PFSK-1 (cell line): ENCODE results near the gene TEPSIN.

Source experiments
- FOXP2 ChIP-seq: optimal IDR thresholded peaks from 2 replicates; pipeline ENCODE3; 2011; ENCODE audit warnings: borderline replicate concordance, control low read depth, inconsistent platforms; ENCODE audit not compliant: insufficient read depth; ENCODE audit errors: extremely low read length, extremely low read depth
- POLR2AphosphoS5 ChIP-seq: IDR thresholded peaks from 2 replicates; pipeline ENCODE4 v1.6.1; 2012; ENCODE audit warnings: low read depth, mild to moderate bottlenecking, control low read depth, low read length, moderate library complexity
- SIN3A ChIP-seq: IDR thresholded peaks from 2 replicates; pipeline ENCODE4 v1.6.1; 2012; ENCODE audit warnings: mild to moderate bottlenecking, low read length, moderate library complexity, borderline replicate concordance; ENCODE audit not compliant: insufficient read depth
- TAF1 ChIP-seq: IDR thresholded peaks from 2 replicates; pipeline ENCODE4 v1.6.1; 2012; ENCODE audit warnings: low read length, control low read depth, borderline replicate concordance; ENCODE audit not compliant: insufficient read depth
- TF ChIP-seq, protein P1 (sequence below), 2 experiments: IDR thresholded peaks; 2 replicates each; pipeline versions ENCODE4 v1.6.1 to v1.8.0; 2011 to 2012; ENCODE audit warnings: low read depth in 2 of 2, low read length in 2 of 2, control low read depth in 1 of 2, inconsistent platforms in 1 of 2, mild to moderate bottlenecking in 1 of 2, moderate library complexity in 1 of 2; ENCODE audit not compliant: insufficient read depth in 1 of 2

Gene TEPSIN

DNA sequence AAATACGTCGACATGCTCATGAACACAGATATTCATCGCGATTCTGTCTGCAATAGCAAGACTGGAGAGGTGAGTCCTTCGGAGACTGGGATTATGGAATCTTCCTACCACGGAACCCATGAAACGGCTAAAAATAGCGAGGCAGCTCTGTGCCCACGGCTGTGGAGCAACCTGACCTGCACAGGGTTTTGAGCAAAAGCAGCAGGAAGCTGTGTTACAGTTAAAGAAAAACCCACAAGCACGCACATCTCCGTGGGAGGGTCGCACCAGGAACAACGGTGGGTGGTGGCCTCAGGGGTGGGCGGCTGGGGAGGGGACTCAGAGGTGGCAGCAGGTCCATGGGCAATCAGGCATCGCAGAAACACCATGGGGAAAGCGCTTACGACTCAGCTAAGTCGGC is 31.4 kb upstream of the TEPSIN start:
- TF ChIP-seq FOXP2, result no peak
- no peak for TF ChIP-seq TAF1
- TF ChIP-seq, protein P1, sequence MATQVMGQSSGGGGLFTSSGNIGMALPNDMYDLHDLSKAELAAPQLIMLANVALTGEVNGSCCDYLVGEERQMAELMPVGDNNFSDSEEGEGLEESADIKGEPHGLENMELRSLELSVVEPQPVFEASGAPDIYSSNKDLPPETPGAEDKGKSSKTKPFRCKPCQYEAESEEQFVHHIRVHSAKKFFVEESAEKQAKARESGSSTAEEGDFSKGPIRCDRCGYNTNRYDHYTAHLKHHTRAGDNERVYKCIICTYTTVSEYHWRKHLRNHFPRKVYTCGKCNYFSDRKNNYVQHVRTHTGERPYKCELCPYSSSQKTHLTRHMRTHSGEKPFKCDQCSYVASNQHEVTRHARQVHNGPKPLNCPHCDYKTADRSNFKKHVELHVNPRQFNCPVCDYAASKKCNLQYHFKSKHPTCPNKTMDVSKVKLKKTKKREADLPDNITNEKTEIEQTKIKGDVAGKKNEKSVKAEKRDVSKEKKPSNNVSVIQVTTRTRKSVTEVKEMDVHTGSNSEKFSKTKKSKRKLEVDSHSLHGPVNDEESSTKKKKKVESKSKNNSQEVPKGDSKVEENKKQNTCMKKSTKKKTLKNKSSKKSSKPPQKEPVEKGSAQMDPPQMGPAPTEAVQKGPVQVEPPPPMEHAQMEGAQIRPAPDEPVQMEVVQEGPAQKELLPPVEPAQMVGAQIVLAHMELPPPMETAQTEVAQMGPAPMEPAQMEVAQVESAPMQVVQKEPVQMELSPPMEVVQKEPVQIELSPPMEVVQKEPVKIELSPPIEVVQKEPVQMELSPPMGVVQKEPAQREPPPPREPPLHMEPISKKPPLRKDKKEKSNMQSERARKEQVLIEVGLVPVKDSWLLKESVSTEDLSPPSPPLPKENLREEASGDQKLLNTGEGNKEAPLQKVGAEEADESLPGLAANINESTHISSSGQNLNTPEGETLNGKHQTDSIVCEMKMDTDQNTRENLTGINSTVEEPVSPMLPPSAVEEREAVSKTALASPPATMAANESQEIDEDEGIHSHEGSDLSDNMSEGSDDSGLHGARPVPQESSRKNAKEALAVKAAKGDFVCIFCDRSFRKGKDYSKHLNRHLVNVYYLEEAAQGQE (IDR thresholded peaks at IDR 0.05; ENCODE audit: insufficient read depth in 1 of 2, low read depth in 2 of 2, low read length in 2 of 2), result no peak
- no peak for TF ChIP-seq SIN3A
- TF ChIP-seq POLR2AphosphoS5, result no peak

DNA sequence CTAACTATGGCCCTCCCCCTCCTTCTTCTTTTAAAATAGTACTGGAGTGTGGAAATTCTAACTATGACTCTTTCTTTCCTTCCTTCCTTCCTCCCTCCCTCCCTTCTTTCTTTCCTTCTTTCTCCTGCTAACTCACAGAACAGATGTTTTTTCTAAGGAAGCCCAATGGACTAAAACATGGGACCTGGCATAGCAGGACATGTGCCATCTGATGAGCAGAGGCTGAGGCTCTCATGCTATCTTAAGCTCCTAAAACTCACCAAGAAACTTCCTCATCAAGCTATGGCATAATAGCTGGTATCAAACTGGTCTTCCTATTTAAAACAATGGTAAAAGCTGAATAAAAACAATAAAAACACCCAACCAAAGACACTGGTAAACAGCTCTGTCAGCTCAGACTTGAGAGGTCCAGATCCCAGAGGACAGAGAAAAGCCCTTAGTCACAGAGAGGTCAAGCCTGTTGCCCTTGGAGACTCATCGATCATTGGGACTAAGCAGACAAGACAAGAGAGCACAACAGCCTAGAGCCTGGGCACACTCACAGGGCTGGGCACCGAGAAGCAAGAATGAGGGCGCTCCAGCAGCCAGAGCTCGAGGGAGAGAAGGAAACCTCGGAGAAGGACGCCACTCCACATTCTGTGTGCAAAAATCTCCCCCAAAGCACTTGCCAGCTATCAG is 28.7 kb upstream of the TEPSIN start:
- TF ChIP-seq FOXP2 (no peak), TAF1 (no peak), SIN3A (no peak), POLR2AphosphoS5 (no peak)
- TF ChIP-seq, protein P1 (IDR thresholded peaks at IDR 0.05; ENCODE audit: insufficient read depth in 1 of 2, low read depth in 2 of 2, low read length in 2 of 2), result no peak

DNA sequence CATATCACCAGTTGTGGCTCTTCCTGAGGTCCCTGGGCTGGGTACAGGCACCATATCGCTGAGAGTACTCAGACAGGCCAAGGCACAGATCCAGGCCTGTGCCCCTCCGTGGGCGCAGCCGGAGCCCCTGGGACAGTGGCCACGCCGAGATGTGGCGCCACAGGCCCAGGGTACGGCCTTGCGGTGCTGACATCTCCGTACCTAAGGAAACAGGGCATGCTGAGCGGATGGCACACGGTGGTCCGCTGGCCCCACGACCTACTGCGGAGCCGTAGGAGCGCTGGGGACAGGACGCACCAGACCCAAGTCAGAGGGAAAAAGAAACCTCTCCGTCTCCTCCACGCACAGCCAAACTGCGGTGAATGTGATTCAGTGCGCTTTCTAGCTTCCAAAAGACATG is 26.7 kb upstream of the TEPSIN start:
- TF ChIP-seq FOXP2, result no peak
- no peak for TF ChIP-seq SIN3A
- TF ChIP-seq, protein P1 (IDR thresholded peaks at IDR 0.05; ENCODE audit: insufficient read depth in 1 of 2, low read depth in 2 of 2, low read length in 2 of 2), result no peak
- no peak for TF ChIP-seq TAF1
- no peak for TF ChIP-seq POLR2AphosphoS5

DNA sequence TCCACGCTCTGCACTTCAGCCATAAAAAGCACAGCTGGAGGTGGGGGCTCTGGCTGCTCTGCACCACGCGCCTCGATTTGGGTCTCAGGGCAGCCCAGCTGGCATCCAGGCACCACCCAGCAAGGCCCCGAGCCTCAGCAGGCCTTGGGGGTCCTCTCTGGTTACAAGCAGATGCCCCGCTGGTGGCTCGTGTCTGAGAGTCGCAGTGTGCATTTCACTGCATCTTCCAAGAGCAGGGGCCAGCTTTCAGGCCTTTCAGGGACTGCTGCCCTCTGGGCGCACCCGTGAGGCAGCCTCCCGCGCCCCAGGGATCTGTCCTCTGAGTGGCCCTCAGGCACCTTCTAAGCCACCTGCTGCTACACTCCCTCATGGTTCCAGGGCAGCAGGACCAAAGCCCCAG is 25.8 kb upstream of the TEPSIN start:
- TF ChIP-seq, protein P1 (IDR thresholded peaks at IDR 0.05; ENCODE audit: insufficient read depth in 1 of 2, low read depth in 2 of 2, low read length in 2 of 2), result no peak
